Prostate gland (tissue), 2 donors: ENCODE results near the gene DCP1B.

Experiments
- CTCF ChIP-seq, 4 experiments: fragments of 200-600 bp in 2 of 4; fragments of 450-650 bp in 2 of 4; sonication (generic) in 2 of 4; IDR thresholded peaks; 1 replicate in 3 of 4; 2 replicates in 1 of 4; pipeline ENCODE4 v1.5.1; 2016 to 2019; ENCODE audit warnings: antibody characterized with exemption in 4 of 4, mild to moderate bottlenecking in 2 of 4, moderate library complexity in 2 of 4
- POLR2A ChIP-seq: fragments of 450-650 bp; IDR thresholded peaks from one replicate; pipeline ENCODE4 v1.6.1; 2016; ENCODE audit warnings: antibody characterized with exemption, mild to moderate bottlenecking

- TF ChIP-seq CTCF (IDR thresholded peaks at IDR 0.05) (no peak), POLR2A (no peak)
These were observed 34.8 kb upstream of the DCP1B start for GRCh38 chr12:2039034-2039433.
